HCT116 (cell line): ENCODE results near the gene ACP4. TPM values are rescaled to one million over a fixed set of nuclear protein-coding genes. Genes with fewer than 3 reads are reported as not detected.

ENCODE experiments used
- ATAC-seq: fragments of 200-7000 bp; cut with Tn5 transposase; 2 replicates; pipeline ENCODE4 v1.9.1; 2020; ENCODE audit warnings: mild to moderate bottlenecking, moderate library complexity
- BruUV-seq: library from RNA; stranded (reverse); fragments of 400-500 nt; replicated peaks from 2 replicates; lab custom pipeline; 2021; lab: Mats Ljungman, UMichigan
- CTCF ChIA-PET: fragments of 300-600 bp; sonication (Branson Sonifier 250); formaldehyde crosslinking; loops from one replicate; lab custom pipeline; 2021; ENCODE audit warnings: antibody characterized with exemption; lab: Charles Lee
- POLR2A ChIA-PET: fragments of 300-600, 350-600 bp; sonication (Branson Sonifier 250); formaldehyde crosslinking; loops from one replicate; lab custom pipeline; 2021; ENCODE audit warnings: antibody characterized with exemption; lab: Charles Lee
- RAD21 ChIA-PET, 2 experiments: fragments of 300-600 bp; sonication (Branson Sonifier 250); formaldehyde crosslinking; loops; one replicate each; lab custom pipeline; 2023; ENCODE audit warnings: low total read pairs in 2 of 2; ENCODE audit not compliant: uncharacterized antibody in 2 of 2, unreplicated experiment in 2 of 2, low non-redundant PET in 1 of 2; lab: Charles Lee
- DNase-seq: peaks from one replicate; pipeline ENCODE4 v3.0.0-alpha.2; 2010; ENCODE audit warnings: low read depth, low spot score
- H2AFZ ChIP-seq: fragments of 200-600 bp; shearing (Covaris generic), sonication (generic); 2 replicates; pipeline ENCODE4 v1.6.1; 2017; ENCODE audit warnings: low read depth, mixed run types, mixed read lengths, antibody characterized with exemption, low read length; ENCODE audit not compliant: poor library complexity, severe bottlenecking
- H3K27ac ChIP-seq: 2 replicates; pipeline ENCODE4 v1.5.1; 2012; ENCODE audit warnings: low read depth, low read length
- H3K27me3 ChIP-seq: fragments of 200-600 bp; sonication (generic); 2 replicates; pipeline ENCODE4 v1.6.1; 2016; ENCODE audit warnings: mixed run types, low read length, mixed read lengths; ENCODE audit not compliant: insufficient read depth
- H3K36me3 ChIP-seq, 2 experiments: fragments of 200-500 bp in 1 of 2; fragments of 200-600 bp in 1 of 2; sonication (Bioruptor generic) in 1 of 2; sonication (generic) in 1 of 2; 2 replicates each; pipeline versions ENCODE4 v1.5.1 to v1.6.1; 2014 to 2016; ENCODE audit warnings: low read length in 2 of 2, inconsistent platforms in 1 of 2, mixed read lengths in 1 of 2, mixed run types in 1 of 2; ENCODE audit not compliant: insufficient read depth in 2 of 2, control insufficient read depth in 1 of 2
- H3K4me1 ChIP-seq, 2 experiments: fragments of 200-600 bp in 1 of 2; sonication (generic) in 1 of 2; 2 replicates each; pipeline versions ENCODE4 v1.5.1 to v1.6.1; 2012 to 2017; ENCODE audit warnings: low read length in 2 of 2, inconsistent platforms in 1 of 2, mild to moderate bottlenecking in 1 of 2, mixed read lengths in 1 of 2, mixed run types in 1 of 2, moderate library complexity in 1 of 2; ENCODE audit not compliant: insufficient read depth in 2 of 2, control insufficient read depth in 1 of 2
- H3K4me2 ChIP-seq: fragments of 200-600 bp; sonication (generic); 2 replicates; pipeline ENCODE4 v1.6.1; 2017; ENCODE audit warnings: mixed run types, low read length, mixed read lengths
- H3K4me3 ChIP-seq, 2 experiments: fragments of 200-600 bp in 1 of 2; sonication (generic) in 1 of 2; replicated peaks in 1 of 2; 2 replicates each; pipeline ENCODE4 v1.5.1; 2011 to 2016; ENCODE audit warnings: low read length in 2 of 2, control low read depth in 1 of 2, low read depth in 1 of 2, mild to moderate bottlenecking in 1 of 2, mixed read lengths in 1 of 2, mixed run types in 1 of 2
- H3K79me2 ChIP-seq: fragments of 200-600 bp; sonication (generic); 2 replicates; pipeline ENCODE4 v1.6.1; 2017; ENCODE audit warnings: mild to moderate bottlenecking, mixed run types, low read length, moderate library complexity, mixed read lengths; ENCODE audit not compliant: insufficient read depth
- H3K9ac ChIP-seq: fragments of 200-600 bp; sonication (generic); 2 replicates; pipeline ENCODE4 v1.6.1; 2016; ENCODE audit warnings: low read length, mixed read lengths
- H3K9me2 ChIP-seq: fragments of 200-600 bp; sonication (generic), shearing (Covaris generic); 2 replicates; pipeline ENCODE4 v1.6.1; 2017; ENCODE audit warnings: mixed run types, mild to moderate bottlenecking, moderate library complexity; ENCODE audit not compliant: insufficient read depth
- H3K9me3 ChIP-seq, 2 experiments: fragments of 200-500 bp in 1 of 2; fragments of 200-600 bp in 1 of 2; sonication (Bioruptor generic) in 1 of 2; sonication (generic) in 1 of 2; 2 replicates each; pipeline ENCODE4 v1.6.1; 2014 to 2017; ENCODE audit warnings: low read length in 2 of 2, mixed read lengths in 2 of 2, inconsistent platforms in 1 of 2, low read depth in 1 of 2, mild to moderate bottlenecking in 1 of 2, mixed run types in 1 of 2, moderate library complexity in 1 of 2; ENCODE audit not compliant: control insufficient read depth in 1 of 2, insufficient read depth in 1 of 2
- H4K20me1 ChIP-seq: fragments of 200-600 bp; sonication (generic), shearing (Covaris generic); 2 replicates; pipeline ENCODE4 v1.6.1; 2017; ENCODE audit warnings: mixed run types, mild to moderate bottlenecking, moderate library complexity; ENCODE audit not compliant: insufficient read depth
- ATF3 ChIP-seq: IDR thresholded peaks from 2 replicates; pipeline ENCODE4 v1.6.1; 2012
- CBX3 ChIP-seq: IDR thresholded peaks from 2 replicates; pipeline ENCODE4 v1.6.1; 2012; ENCODE audit warnings: low read depth
- CEBPB ChIP-seq: IDR thresholded peaks from 2 replicates; pipeline ENCODE4 v1.6.1; 2012; ENCODE audit warnings: low read depth
- CTCF ChIP-seq, 3 experiments: fragments of 200-600 bp in 1 of 3; sonication (generic) in 1 of 3; IDR thresholded peaks in 2 of 3; conservative IDR thresholded peaks in 1 of 3; 2 replicates each; pipeline ENCODE4 v1.5.1; 2012 to 2017; ENCODE audit warnings: low read depth in 2 of 3, low read length in 2 of 3, antibody characterized with exemption in 1 of 3, borderline replicate concordance in 1 of 3, control low read depth in 1 of 3, mild to moderate bottlenecking in 1 of 3, mixed read lengths in 1 of 3, mixed run types in 1 of 3, moderate library complexity in 1 of 3; ENCODE audit not compliant: insufficient read depth in 1 of 3
- EGR1 ChIP-seq: IDR thresholded peaks from 2 replicates; pipeline ENCODE4 v1.6.1; 2012; ENCODE audit warnings: low read depth
- EZH2phosphoT487 ChIP-seq: fragments of 200-600 bp; IDR thresholded peaks from 2 replicates; pipeline ENCODE4 v1.6.1; 2018; ENCODE audit warnings: antibody characterized with exemption, borderline replicate concordance
- FOSL1 ChIP-seq: IDR thresholded peaks from 2 replicates; pipeline ENCODE4 v1.6.1; 2012; ENCODE audit warnings: low read depth
- JUND ChIP-seq: IDR thresholded peaks from 2 replicates; pipeline ENCODE4 v1.6.1; 2012
- MAX ChIP-seq: IDR thresholded peaks from 2 replicates; pipeline ENCODE4 v1.6.1; 2012
- POLR2AphosphoS5 ChIP-seq: IDR thresholded peaks from 2 replicates; pipeline ENCODE4 v1.6.1; 2011; ENCODE audit warnings: mild to moderate bottlenecking, low read depth, low read length, moderate library complexity
- RAD21 ChIP-seq: IDR thresholded peaks from 2 replicates; pipeline ENCODE4 v1.6.1; 2012; ENCODE audit warnings: low read depth, mild to moderate bottlenecking
- SIN3A ChIP-seq: IDR thresholded peaks from 2 replicates; pipeline ENCODE4 v1.6.1; 2012; ENCODE audit warnings: low read depth
- TCF7L2 ChIP-seq: IDR thresholded peaks from 2 replicates; pipeline ENCODE4 v1.7.0; 2011; ENCODE audit warnings: borderline replicate concordance, inconsistent platforms; ENCODE audit not compliant: insufficient read depth, insufficient read length; ENCODE audit errors: extremely low read depth
- ZBTB33 ChIP-seq: IDR thresholded peaks from 2 replicates; pipeline ENCODE4 v1.6.1; 2011; ENCODE audit warnings: mild to moderate bottlenecking, low read length, moderate library complexity; ENCODE audit not compliant: insufficient replicate concordance; ENCODE audit errors: extremely low read depth
- ZFX ChIP-seq: fragments of 450-650 bp; IDR thresholded peaks from 2 replicates; pipeline ENCODE4 v1.6.1; 2017
- ZNF274 ChIP-seq: fragments of 200-500 bp; sonication (Bioruptor generic); IDR thresholded peaks from 2 replicates; pipeline ENCODE4 v1.6.1; 2014; ENCODE audit warnings: mild to moderate bottlenecking, low read depth, low read length, inconsistent platforms
- intact Hi-C: fragments of 100-400 bp; cut with micrococcal nuclease; formaldehyde crosslinking; loops from 2 replicates; pipeline ENCODE4 v1.10.0; 2022
- total RNA-seq: library from RNA; stranded (reverse); gene quantifications from one replicate; pipeline ENCODE4 v1.2.1, GENCODE V29; 2021; ENCODE audit not compliant: unreplicated experiment

The ACP4 gene
- total RNA-seq, 1 experiment from 2014 or later = not detected

GRCh38 chr19:50776131-50776530 lies 14.1 kb upstream of the ACP4 start:
- no peak overlapping the region for H3K9ac ChIP-seq
- ChIA-PET POLR2A (no interaction called here), RAD21 (no interaction called here), CTCF (interaction anchor here (2.8 kb wide), 1 partner anchor 72 kb away, joined by 13 read pairs; no protein-coding TSS in a partner anchor)
- H3K27me3 ChIP-seq = peaks cover 14% of the 10 kb centered on the region; the same call in 1 of the 2 replicates
- H3K4me2 ChIP-seq = no peak overlapping the region
- no peak overlapping the region for H3K27ac ChIP-seq
- TF ChIP-seq MAX (no peak), ZFX (no peak), ZBTB33 (no peak), TCF7L2 (no peak)
- no peak for DNase-seq
- no peaks in the 10 kb centered on the region for H3K9me3 ChIP-seq
- no peak overlapping the region for H2AFZ ChIP-seq
- H3K79me2 ChIP-seq = no peaks in the 10 kb centered on the region
- H3K9me2 ChIP-seq = no peaks in the 10 kb centered on the region
- no peak overlapping the region for H3K4me3 ChIP-seq
- no TSS peak for BruUV-seq
- peaks cover 6 to 20% of the 10 kb centered on the region in 2 experiments; a peak in 3 of 4 replicates for H3K4me1 ChIP-seq
- H3K36me3 ChIP-seq = no peaks in the 10 kb centered on the region
- intact Hi-C loops = no loop called here
- no peak for ATAC-seq
- H4K20me1 ChIP-seq = no peaks in the 10 kb centered on the region

- Histone ChIP-seq H3K9me2 (no peaks in the 10 kb centered on the region), H3K9ac (no peak overlapping the region), H4K20me1 (no peaks in the 10 kb centered on the region), H3K4me3 (no peak overlapping the region), H3K9me3 (no peaks in the 10 kb centered on the region), H3K4me1 (peaks cover 6 to 20% of the 10 kb centered on the region in 2 experiments; a peak in 3 of 4 replicates), H3K79me2 (no peaks in the 10 kb centered on the region), H3K27ac (no peak overlapping the region), H3K36me3 (no peaks in the 10 kb centered on the region), H3K4me2 (peak overlapping the region; percentile 71), H3K27me3 (peaks cover 14% of the 10 kb centered on the region; the same call in 1 of the 2 replicates), H2AFZ (peak overlapping the region; percentile 74)
- ChIA-PET RAD21 (interaction anchor here in 1 of 2 experiments (0.6 kb wide), 1 partner anchor 10 kb away, joined by 3 read pairs; no protein-coding TSS in a partner anchor), CTCF (interaction anchor here (0.8 to 2.8 kb wide), 4 partner anchors 52 to 239 kb away, joined by 3 to 13 read pairs (median 3); no protein-coding TSS in a partner anchor), POLR2A (interaction anchor here (0.8 to 1.1 kb wide), 2 partner anchors 28 to 53 kb away, joined by 4 to 5 read pairs; no protein-coding TSS in a partner anchor)
- intact Hi-C loops = no loop called here
- BruUV-seq = no TSS peak
- no peak for ATAC-seq
- no peak for DNase-seq
- TF ChIP-seq ZNF274 = no peak
- TF ChIP-seq CBX3 = no peak
- TF ChIP-seq ATF3 = no peak
- no peak for TF ChIP-seq TCF7L2
- no peak for TF ChIP-seq EGR1
- TF ChIP-seq RAD21 = no peak
- TF ChIP-seq CTCF (IDR thresholded peaks at IDR 0.05 in 2 of 3, conservative IDR thresholded peaks at IDR 0.05 in 1 of 3; ENCODE audit: borderline replicate concordance in 1 of 3, insufficient read depth in 1 of 3, low read depth in 2 of 3, low read length in 2 of 3) = no peak
- no peak for TF ChIP-seq EZH2phosphoT487
- TF ChIP-seq FOSL1 = no peak
- no peak for TF ChIP-seq CEBPB
- TF ChIP-seq POLR2AphosphoS5 = no peak
- no peak for TF ChIP-seq JUND
- no peak for TF ChIP-seq SIN3A
Measured at GRCh38 chr19:50777261-50777660, 13.0 kb upstream of the ACP4 start.
